ENCODE measurements around the gene FIG4. TPM values are rescaled to one million over a fixed set of nuclear protein-coding genes. Genes with fewer than 3 reads are reported as not detected.
"Not testable (repeated sequence)": the region's sequence is repeated elsewhere in the genome, so short reads cannot be mapped to it uniquely, and the experiment has no call there.

FIG4 gene
- total RNA-seq, 4 donors from 2014 or later: 7.9 to 17.5 (median 11.7) TPM

- DNase-seq (ENCODE audit: low spot score in 2 of 2): no peak
- no peaks in the 10 kb centered on the region for H3K36me3 ChIP-seq
- H3K27me3 ChIP-seq: no peaks in the 10 kb centered on the region
- no peak for TF ChIP-seq EP300 (IDR thresholded peaks at IDR 0.05)
- TF ChIP-seq POLR2A (IDR thresholded peaks at IDR 0.05): no peak
- no peak for TF ChIP-seq POLR2AphosphoS5 (IDR thresholded peaks at IDR 0.05)
- TF ChIP-seq, protein P1, sequence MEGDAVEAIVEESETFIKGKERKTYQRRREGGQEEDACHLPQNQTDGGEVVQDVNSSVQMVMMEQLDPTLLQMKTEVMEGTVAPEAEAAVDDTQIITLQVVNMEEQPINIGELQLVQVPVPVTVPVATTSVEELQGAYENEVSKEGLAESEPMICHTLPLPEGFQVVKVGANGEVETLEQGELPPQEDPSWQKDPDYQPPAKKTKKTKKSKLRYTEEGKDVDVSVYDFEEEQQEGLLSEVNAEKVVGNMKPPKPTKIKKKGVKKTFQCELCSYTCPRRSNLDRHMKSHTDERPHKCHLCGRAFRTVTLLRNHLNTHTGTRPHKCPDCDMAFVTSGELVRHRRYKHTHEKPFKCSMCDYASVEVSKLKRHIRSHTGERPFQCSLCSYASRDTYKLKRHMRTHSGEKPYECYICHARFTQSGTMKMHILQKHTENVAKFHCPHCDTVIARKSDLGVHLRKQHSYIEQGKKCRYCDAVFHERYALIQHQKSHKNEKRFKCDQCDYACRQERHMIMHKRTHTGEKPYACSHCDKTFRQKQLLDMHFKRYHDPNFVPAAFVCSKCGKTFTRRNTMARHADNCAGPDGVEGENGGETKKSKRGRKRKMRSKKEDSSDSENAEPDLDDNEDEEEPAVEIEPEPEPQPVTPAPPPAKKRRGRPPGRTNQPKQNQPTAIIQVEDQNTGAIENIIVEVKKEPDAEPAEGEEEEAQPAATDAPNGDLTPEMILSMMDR (IDR thresholded peaks at IDR 0.05): no peak
- no peaks in the 10 kb centered on the region for H3K4me1 ChIP-seq
- no peaks in the 10 kb centered on the region for H3K9me3 ChIP-seq
- no peak overlapping the region for H3K4me3 ChIP-seq
- H3K27ac ChIP-seq: no peak overlapping the region
- WGBS: 79% methylated on average over 14 of the region's 14 CpGs
Observed at GRCh38 chr6:109816452-109817374, 125.6 kb downstream of the FIG4 start.

DNA sequence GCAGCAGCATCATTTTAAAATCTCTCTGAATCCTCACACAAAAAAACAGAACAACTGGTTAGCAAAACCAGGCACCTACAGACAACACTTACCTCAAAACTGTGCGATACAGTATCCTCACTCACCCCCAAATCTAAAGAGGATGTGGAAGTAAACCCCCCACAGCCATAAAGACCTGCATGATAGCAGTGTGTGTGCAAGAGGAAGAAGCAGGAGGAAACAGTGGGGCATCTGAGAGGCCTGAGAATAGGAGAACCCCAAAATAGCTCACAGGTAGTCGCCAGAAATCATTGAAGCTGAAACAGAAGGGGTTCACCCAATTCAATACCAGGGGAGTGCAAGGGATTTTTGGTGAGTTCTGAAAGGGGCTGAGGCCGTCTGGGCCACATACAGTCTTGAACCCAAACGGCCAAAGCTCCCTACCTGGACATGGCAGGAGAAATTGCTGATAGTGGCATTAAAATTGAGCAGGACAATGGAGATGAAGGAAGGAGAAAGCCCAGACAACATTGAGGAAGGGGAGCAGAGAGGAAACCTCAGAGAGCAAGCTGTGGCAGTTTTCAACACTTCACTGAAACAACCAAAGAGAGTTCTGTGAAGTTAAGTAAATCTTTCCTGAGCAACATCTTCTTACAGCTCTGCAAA lies 129.7 kb downstream of the FIG4 start:
- H3K27me3 ChIP-seq: no peaks in the 10 kb centered on the region
- 75% methylated on average over 4 of the region's 4 CpGs for WGBS
- no peak overlapping the region for H3K27ac ChIP-seq
- H3K4me1 ChIP-seq: no peaks in the 10 kb centered on the region
- H3K9me3 ChIP-seq: no peaks in the 10 kb centered on the region
- TF ChIP-seq, protein P1 (IDR thresholded peaks at IDR 0.05): no peak
- no peak for TF ChIP-seq POLR2AphosphoS5 (IDR thresholded peaks at IDR 0.05)
- TF ChIP-seq POLR2A (IDR thresholded peaks at IDR 0.05): no peak
- no peak for TF ChIP-seq EP300 (IDR thresholded peaks at IDR 0.05)
- H3K4me3 ChIP-seq: no peak overlapping the region
- no peak for DNase-seq (ENCODE audit: low spot score in 2 of 2)
- peaks cover 12% of the 10 kb centered on the region for H3K36me3 ChIP-seq

GRCh38 chr6:109821428-109821827 lies 130.3 kb downstream of the FIG4 start:
- H3K27ac ChIP-seq: no peak overlapping the region
- WGBS: 88% methylated on average over 2 of the region's 2 CpGs
- no peaks in the 10 kb centered on the region for H3K9me3 ChIP-seq
- no peak for DNase-seq (ENCODE audit: low spot score in 2 of 2)
- no peaks in the 10 kb centered on the region for H3K27me3 ChIP-seq
- H3K36me3 ChIP-seq: peaks cover 18% of the 10 kb centered on the region
- no peaks in the 10 kb centered on the region for H3K4me1 ChIP-seq
- H3K4me3 ChIP-seq: no peak overlapping the region
- TF ChIP-seq, protein P1 (IDR thresholded peaks at IDR 0.05): no peak
- TF ChIP-seq POLR2AphosphoS5 (IDR thresholded peaks at IDR 0.05): no peak
- TF ChIP-seq POLR2A (IDR thresholded peaks at IDR 0.05): no peak
- no peak for TF ChIP-seq EP300 (IDR thresholded peaks at IDR 0.05)

- peaks cover 20% of the 10 kb centered on the region for H3K36me3 ChIP-seq
- no peaks in the 10 kb centered on the region for H3K27me3 ChIP-seq
- H3K4me3 ChIP-seq: no peak overlapping the region
- TF ChIP-seq POLR2A (IDR thresholded peaks at IDR 0.05) (no peak), EP300 (IDR thresholded peaks at IDR 0.05) (no peak), POLR2AphosphoS5 (IDR thresholded peaks at IDR 0.05) (no peak)
- TF ChIP-seq, protein P1 (IDR thresholded peaks at IDR 0.05): no peak
- no peaks in the 10 kb centered on the region for H3K4me1 ChIP-seq
- WGBS: 82% methylated on average over 6 of the region's 6 CpGs
- no peaks in the 10 kb centered on the region for H3K9me3 ChIP-seq
- no peak for DNase-seq (ENCODE audit: low spot score in 2 of 2)
- H3K27ac ChIP-seq: no peak overlapping the region
Observed at GRCh38 chr6:109824105-109824504, 133.0 kb downstream of the FIG4 start.

DNA sequence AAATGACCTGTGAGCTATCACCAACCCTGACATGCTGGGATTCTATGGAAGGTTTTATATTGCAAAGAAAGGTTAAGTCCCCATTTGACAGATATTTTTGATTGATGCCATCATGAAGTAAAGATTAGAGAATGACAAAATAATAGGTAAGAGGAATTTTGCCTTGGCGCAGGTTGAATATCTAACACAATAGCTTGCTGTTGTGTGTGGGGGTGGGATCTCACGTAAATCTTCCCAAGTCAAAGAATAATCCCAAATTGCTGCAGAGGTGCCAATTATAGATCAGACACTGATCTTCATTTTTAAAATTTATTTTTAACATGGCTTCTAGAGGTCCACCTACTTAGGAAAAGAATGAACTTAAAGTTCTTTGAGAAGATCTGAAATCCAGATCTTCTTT lies 135.5 kb downstream of the FIG4 start:
- 90% methylated on average over 2 of the region's 2 CpGs for WGBS
- H3K27ac ChIP-seq: no peak overlapping the region

DNA sequence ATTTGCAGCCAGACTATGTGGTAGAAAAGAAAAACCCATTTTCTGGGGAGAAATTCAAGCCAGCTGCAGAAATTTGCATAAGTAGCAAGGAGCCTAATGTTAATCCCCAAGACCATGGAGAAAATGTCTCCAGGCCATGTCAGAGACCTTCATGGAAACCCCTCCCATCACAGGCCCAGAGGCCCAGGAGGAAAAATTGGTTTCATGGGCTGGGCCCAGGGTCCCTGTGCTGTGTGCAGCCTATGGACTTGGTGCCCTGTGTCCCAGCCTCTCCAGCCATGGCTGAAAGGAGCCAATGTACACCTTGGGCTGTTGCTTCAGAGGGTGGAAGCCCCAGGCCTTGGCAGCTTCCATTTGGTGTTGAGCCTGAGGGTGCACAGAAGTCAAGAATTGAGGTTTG lies 140.3 kb downstream of the FIG4 start:
- not testable (repeated sequence) for H3K27ac ChIP-seq; H3K9me3 ChIP-seq; DNase-seq (ENCODE audit: low spot score in 2 of 2); H3K27me3 ChIP-seq; H3K4me3 ChIP-seq; H3K4me1 ChIP-seq; H3K36me3 ChIP-seq

More for the DNA sequence above, 135.5 kb downstream of the FIG4 start:
- Histone ChIP-seq H3K4me1 (no peaks in the 10 kb centered on the region), H3K4me3 (no peak overlapping the region), H3K9me3 (peaks cover 5% of the 10 kb centered on the region), H3K36me3 (peaks cover 24% of the 10 kb centered on the region), H3K27me3 (no peaks in the 10 kb centered on the region)
- DNase-seq (ENCODE audit: low spot score in 2 of 2): no peak
- no peak for TF ChIP-seq POLR2AphosphoS5 (IDR thresholded peaks at IDR 0.05)
- TF ChIP-seq, protein P1 (IDR thresholded peaks at IDR 0.05): no peak
- TF ChIP-seq EP300 (IDR thresholded peaks at IDR 0.05): no peak
- TF ChIP-seq POLR2A (IDR thresholded peaks at IDR 0.05): no peak
